ENCODE results near the gene TMEM209. TPM values are rescaled to one million over a fixed set of nuclear protein-coding genes. Genes with fewer than 3 reads are reported as not detected.

TMEM209 gene
- total and polyA plus RNA-seq, 3 experiments from 2014 or later, result 43.1 to 55.7 (median 52.1) TPM

DNA sequence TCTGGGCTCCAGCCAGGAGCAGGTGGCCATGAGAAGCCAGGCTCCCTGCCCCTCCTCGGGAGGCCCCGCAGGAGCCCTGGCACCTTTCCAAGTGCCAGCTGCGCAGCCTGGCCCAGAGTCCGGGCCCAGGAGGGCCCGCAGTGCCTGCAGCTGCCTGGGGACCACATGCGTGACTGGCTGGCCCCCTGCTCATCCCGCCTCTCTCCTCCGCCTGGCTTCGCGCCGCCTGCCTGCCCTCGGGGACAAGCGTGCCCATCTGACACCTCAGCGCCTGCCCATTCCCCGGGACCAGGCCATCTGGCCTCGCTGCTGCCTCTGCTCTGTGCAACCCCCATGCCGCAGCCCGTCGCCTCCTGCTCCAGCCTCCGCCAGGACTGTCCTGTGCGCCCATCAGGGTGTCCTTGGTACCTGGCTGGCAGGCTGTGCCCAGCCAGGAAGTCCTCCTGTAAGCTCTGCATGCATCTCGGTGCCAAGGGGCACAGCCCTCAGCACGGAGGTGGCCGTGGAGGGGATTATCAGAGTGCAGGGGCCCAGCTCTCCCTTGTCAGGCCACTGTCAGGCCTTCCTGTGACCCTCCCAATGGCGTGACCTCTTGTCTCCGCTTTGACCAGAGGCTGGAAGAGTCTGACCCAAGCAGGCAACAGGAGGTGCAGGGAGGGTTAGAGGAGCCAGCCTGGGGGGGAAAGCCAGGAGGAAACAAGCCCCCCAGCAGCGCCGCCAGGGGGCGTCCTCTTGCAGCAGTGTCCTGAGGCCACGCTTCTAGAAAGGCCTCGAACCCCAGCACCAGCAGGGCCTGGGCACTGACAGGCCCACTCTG, 50.5 kb downstream of the TMEM209 start:
- ChIA-PET POLR2A (interaction anchor here (0.5 kb wide), 1 partner anchor 9 kb away, joined by 4 read pairs; no protein-coding TSS in a partner anchor), CTCF (no interaction called here)
- H3K4me1 Mint-ChIP-seq, result no peaks in the 10 kb centered on the region
- Histone ChIP-seq H3K4me3 (ENCODE audit: low read length) (no peak overlapping the region), H3K27ac (ENCODE audit: low read depth, low read length) (no peak overlapping the region), H3K4me1 (ENCODE audit: insufficient read depth, low read length) (peaks cover 6% of the 10 kb centered on the region), H3K9me3 (ENCODE audit: low read length) (peaks cover 6% of the 10 kb centered on the region), H3K36me3 (ENCODE audit: insufficient read depth, low read length) (no peaks in the 10 kb centered on the region), H3K27me3 (ENCODE audit: insufficient read depth, low read length, poor library complexity, severe bottlenecking) (no peaks in the 10 kb centered on the region)
- H3K4me3 Mint-ChIP-seq, result peak overlapping the region in 1 of 7 donors; percentile 72
- peaks cover 9 to 20% (median 10%) of the 10 kb centered on the region in 3 donors for H3K36me3 Mint-ChIP-seq
- H3K9me3 Mint-ChIP-seq, result peaks cover 0 to 16% (median 12%) of the 10 kb centered on the region in 5 donors
- H3K27ac Mint-ChIP-seq, result no peak overlapping the region
- H3K27me3 Mint-ChIP-seq, result peaks cover 0 to 3% of the 10 kb centered on the region in 2 donors
- DNase-seq, result no peak

DNA sequence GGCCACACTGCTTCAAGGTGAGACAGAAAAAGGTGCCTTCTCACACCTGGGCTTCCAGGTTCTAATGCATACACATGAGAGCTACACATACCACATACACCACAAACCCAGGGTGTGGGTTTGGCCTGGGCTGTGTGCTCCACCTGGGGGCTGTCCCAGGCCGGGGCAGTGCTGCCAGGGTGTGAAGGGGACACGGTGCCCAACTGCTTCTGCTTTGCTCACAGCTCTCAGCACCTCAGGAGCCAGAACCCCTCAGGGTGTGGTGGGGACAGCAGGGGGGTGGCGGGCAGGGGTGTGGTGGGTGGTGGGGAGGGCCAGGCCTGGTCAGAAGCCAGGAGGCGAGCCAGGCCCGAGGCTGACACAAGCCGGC, 51.1 kb downstream of the TMEM209 start:
- ChIA-PET CTCF (no interaction called here), POLR2A (no interaction called here)
- peaks cover 6% of the 10 kb centered on the region for H3K9me3 ChIP-seq (ENCODE audit: low read length)

DNA sequence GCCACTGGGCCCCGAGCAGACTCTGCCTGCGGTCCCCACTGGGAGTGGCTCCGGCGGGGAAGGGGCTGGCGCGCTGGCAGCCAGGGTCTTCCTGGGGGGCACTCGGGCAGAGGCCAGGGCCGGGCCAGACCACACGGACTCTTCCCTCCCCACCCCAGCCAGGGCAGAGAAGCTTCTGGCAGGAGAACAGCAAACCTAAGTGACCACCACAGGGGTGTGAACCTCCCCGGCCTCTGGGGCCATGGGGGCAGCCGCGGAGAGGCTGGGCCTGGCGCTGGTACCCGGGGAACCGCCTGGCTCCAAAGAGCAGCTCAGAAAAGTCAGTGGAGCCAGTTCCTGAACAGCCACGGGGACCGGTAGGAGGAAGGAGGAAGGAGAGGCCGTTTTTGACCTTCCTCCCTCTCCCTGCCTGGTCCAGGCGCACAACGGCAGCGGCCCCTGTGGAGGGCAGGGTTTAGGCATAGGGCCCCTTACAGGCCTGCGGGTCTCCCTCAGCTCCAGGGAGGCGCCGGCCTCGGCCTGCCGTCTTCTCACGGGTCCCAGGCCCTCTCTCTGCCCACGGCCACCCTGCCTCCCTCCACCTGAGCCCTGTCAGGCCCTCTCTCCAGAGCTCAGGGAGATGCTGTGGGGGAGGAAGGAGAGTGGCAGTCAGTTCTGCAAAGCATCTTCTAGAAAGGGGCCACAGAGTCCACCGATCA, 51.8 kb downstream of the TMEM209 start:
- Mint-ChIP-seq H3K9me3 (peaks cover 0 to 16% (median 12%) of the 10 kb centered on the region in 5 donors), H3K4me3 (no peak overlapping the region)

More for the DNA sequence above, 51.1 kb downstream of the TMEM209 start:
- no peak overlapping the region for H3K27ac Mint-ChIP-seq
- H3K4me3 Mint-ChIP-seq, result no peak overlapping the region
- no peak for DNase-seq
- H3K36me3 ChIP-seq (ENCODE audit: insufficient read depth, low read length), result no peaks in the 10 kb centered on the region
- peaks cover 6 to 14% (median 9%) of the 10 kb centered on the region in 3 donors for H3K36me3 Mint-ChIP-seq
- peaks cover 0 to 16% (median 12%) of the 10 kb centered on the region in 5 donors for H3K9me3 Mint-ChIP-seq
- H3K4me1 Mint-ChIP-seq, result no peaks in the 10 kb centered on the region
- no peak overlapping the region for H3K27ac ChIP-seq (ENCODE audit: low read depth, low read length)
- H3K27me3 Mint-ChIP-seq, result peaks cover 0 to 3% of the 10 kb centered on the region in 2 donors
- peaks cover 6% of the 10 kb centered on the region for H3K4me1 ChIP-seq (ENCODE audit: insufficient read depth, low read length)
- H3K27me3 ChIP-seq (ENCODE audit: insufficient read depth, low read length, poor library complexity, severe bottlenecking), result no peaks in the 10 kb centered on the region
- no peak overlapping the region for H3K4me3 ChIP-seq (ENCODE audit: low read length)

DNA sequence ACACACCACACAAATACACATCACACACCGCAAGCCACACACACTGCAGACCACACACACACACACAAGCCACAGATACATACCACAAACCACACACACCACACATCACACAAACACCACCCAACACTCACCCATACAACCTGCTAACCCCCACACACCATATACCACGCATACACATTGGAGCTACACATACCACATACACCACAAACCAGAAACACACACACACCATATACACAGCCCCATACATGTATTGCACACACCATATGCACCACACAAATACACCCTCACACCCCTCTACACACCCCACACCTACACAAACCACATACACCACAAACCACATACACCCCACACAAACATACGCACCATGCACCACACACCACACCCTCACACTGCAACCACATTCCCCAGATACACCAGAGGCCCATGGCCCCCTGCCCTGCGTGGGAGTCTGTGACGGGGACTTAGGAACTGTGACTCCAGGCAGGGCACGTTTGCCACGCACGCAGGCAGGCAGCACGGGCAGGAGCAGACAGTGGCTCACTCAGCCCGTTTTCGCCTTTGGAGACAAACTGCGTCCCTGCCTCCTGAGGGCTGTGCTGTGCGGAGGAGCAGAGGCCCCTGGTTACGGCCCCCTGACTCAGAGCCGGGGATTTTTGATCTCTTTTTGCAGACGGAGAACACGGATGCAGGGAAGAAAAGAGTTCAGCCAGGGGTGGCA, 52.6 kb downstream of the TMEM209 start:
- Mint-ChIP-seq H3K27me3 (peaks cover 0 to 3% of the 10 kb centered on the region in 2 donors), H3K4me1 (no peaks in the 10 kb centered on the region), H3K4me3 (no peak overlapping the region), H3K27ac (no peak overlapping the region), H3K36me3 (peaks cover 1 to 5% (median 2%) of the 10 kb centered on the region in 3 donors), H3K9me3 (peaks cover 0 to 11% (median 7%) of the 10 kb centered on the region in 5 donors)
- Histone ChIP-seq H3K27ac (ENCODE audit: low read depth, low read length) (no peak overlapping the region), H3K36me3 (ENCODE audit: insufficient read depth, low read length) (no peaks in the 10 kb centered on the region), H3K9me3 (ENCODE audit: low read length) (peaks cover 6% of the 10 kb centered on the region), H3K27me3 (ENCODE audit: insufficient read depth, low read length, poor library complexity, severe bottlenecking) (no peaks in the 10 kb centered on the region), H3K4me3 (ENCODE audit: low read length) (no peak overlapping the region), H3K4me1 (ENCODE audit: insufficient read depth, low read length) (peaks cover 6% of the 10 kb centered on the region)
- ChIA-PET POLR2A (no interaction called here), CTCF (no interaction called here)
- DNase-seq, result peak in 2 of 5 donors; percentile 7 to 50

More for the DNA sequence above, 51.8 kb downstream of the TMEM209 start:
- H3K36me3 Mint-ChIP-seq, result peaks cover 1 to 9% (median 4%) of the 10 kb centered on the region in 3 donors
- H3K4me1 Mint-ChIP-seq, result no peaks in the 10 kb centered on the region
- peaks cover 0 to 3% of the 10 kb centered on the region in 2 donors for H3K27me3 Mint-ChIP-seq
- no peaks in the 10 kb centered on the region for H3K27me3 ChIP-seq (ENCODE audit: insufficient read depth, low read length, poor library complexity, severe bottlenecking)
- no peak overlapping the region for H3K4me3 ChIP-seq (ENCODE audit: low read length)
- H3K9me3 ChIP-seq (ENCODE audit: low read length), result peaks cover 6% of the 10 kb centered on the region
- H3K27ac ChIP-seq (ENCODE audit: low read depth, low read length), result no peak overlapping the region
- ChIA-PET CTCF (no interaction called here), POLR2A (no interaction called here)
- H3K27ac Mint-ChIP-seq, result no peak overlapping the region
- H3K36me3 ChIP-seq (ENCODE audit: insufficient read depth, low read length), result no peaks in the 10 kb centered on the region
- no peak for DNase-seq
- H3K4me1 ChIP-seq (ENCODE audit: insufficient read depth, low read length), result peaks cover 6% of the 10 kb centered on the region

DNA sequence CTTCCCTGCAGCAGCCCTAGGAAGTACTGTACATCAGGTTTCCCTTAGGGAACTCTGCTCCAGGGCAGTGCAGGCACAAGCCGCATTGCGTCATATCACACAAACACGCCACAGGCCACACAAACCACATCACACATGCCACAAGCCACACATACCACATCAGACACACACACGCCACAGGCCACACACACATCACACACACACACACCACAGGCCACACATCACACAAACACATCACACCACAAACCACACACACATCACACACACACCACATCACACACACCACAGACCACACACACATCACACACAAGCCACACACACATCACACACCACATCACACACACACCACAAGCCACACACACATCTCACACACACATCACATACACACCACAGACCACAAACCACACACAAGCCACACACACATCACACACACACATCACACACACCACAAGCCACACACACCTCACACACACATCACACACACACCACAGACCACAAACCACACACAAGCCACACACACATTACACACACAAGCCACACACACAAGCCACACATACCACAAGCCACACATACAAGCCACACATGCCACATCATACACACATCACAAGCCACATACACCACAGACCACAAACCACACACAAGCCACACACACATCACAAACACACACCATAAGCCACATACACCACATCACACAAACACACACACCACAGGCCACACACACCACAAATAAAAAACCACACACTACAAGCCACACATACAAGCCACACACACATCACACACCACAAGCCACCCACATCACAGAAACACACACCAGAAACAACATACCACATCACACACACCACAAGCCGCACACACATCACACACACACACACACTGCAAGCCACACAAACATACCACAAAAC, 53.4 kb downstream of the TMEM209 start:
- H3K4me3 Mint-ChIP-seq, result no peak overlapping the region
- ChIA-PET CTCF (no interaction called here), POLR2A (no interaction called here)

DNA sequence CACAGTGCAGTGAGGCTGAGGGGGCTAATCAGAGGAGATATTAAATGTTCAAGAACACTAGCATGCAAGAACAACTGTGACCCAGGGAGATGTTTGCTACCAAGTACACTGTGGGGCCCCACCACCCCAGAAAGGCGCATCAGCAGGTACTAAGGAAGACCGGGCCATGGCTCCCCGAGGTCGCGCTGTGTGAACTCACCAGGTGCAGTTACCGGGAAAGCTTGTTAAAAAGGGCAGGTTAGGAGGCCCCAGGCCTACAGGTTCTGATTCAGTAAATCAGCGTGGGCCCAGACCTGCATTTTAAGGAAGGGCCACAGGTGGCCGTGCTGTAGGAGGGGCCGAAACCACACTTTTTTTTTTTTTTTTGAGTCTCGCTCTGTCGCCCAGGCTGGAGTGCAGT, 54.6 kb downstream of the TMEM209 start:
- no peaks in the 10 kb centered on the region for H3K36me3 Mint-ChIP-seq
- H3K4me3 ChIP-seq (ENCODE audit: low read length), result no peak overlapping the region
- ChIA-PET POLR2A (interaction anchor here (0.7 kb wide), 1 partner anchor 55 kb away, joined by 3 read pairs; no protein-coding TSS in a partner anchor), CTCF (no interaction called here)
- peaks cover 0 to 3% (median 2%) of the 10 kb centered on the region in 3 donors for H3K4me1 Mint-ChIP-seq
- H3K27me3 Mint-ChIP-seq, result peaks cover 0 to 3% of the 10 kb centered on the region in 2 donors
- no peak overlapping the region for H3K27ac ChIP-seq (ENCODE audit: low read depth, low read length)
- H3K9me3 Mint-ChIP-seq, result peaks cover 0 to 2% (median 0%) of the 10 kb centered on the region in 5 donors
- H3K9me3 ChIP-seq (ENCODE audit: low read length), result peaks cover 6% of the 10 kb centered on the region
- no peak overlapping the region for H3K27ac Mint-ChIP-seq
- no peaks in the 10 kb centered on the region for H3K36me3 ChIP-seq (ENCODE audit: insufficient read depth, low read length)
- peaks cover 6% of the 10 kb centered on the region for H3K4me1 ChIP-seq (ENCODE audit: insufficient read depth, low read length)
- no peak overlapping the region for H3K4me3 Mint-ChIP-seq
- H3K27me3 ChIP-seq (ENCODE audit: insufficient read depth, low read length, poor library complexity, severe bottlenecking), result no peaks in the 10 kb centered on the region
- DNase-seq, result no peak

More for the DNA sequence above, 53.4 kb downstream of the TMEM209 start:
- no peaks in the 10 kb centered on the region for H3K4me1 Mint-ChIP-seq
- Histone ChIP-seq H3K27ac (ENCODE audit: low read depth, low read length) (no peak overlapping the region), H3K36me3 (ENCODE audit: insufficient read depth, low read length) (no peaks in the 10 kb centered on the region), H3K4me3 (ENCODE audit: low read length) (no peak overlapping the region), H3K4me1 (ENCODE audit: insufficient read depth, low read length) (peaks cover 6% of the 10 kb centered on the region), H3K27me3 (ENCODE audit: insufficient read depth, low read length, poor library complexity, severe bottlenecking) (no peaks in the 10 kb centered on the region), H3K9me3 (ENCODE audit: low read length) (peaks cover 6% of the 10 kb centered on the region)
- peaks cover 0 to 7% (median 3%) of the 10 kb centered on the region in 5 donors for H3K9me3 Mint-ChIP-seq
- peak; percentile 10 to 63 (median 48) for DNase-seq
- H3K27ac Mint-ChIP-seq, result no peak overlapping the region
- peaks cover 0 to 3% of the 10 kb centered on the region in 2 donors for H3K27me3 Mint-ChIP-seq
- no peaks in the 10 kb centered on the region for H3K36me3 Mint-ChIP-seq

DNA sequence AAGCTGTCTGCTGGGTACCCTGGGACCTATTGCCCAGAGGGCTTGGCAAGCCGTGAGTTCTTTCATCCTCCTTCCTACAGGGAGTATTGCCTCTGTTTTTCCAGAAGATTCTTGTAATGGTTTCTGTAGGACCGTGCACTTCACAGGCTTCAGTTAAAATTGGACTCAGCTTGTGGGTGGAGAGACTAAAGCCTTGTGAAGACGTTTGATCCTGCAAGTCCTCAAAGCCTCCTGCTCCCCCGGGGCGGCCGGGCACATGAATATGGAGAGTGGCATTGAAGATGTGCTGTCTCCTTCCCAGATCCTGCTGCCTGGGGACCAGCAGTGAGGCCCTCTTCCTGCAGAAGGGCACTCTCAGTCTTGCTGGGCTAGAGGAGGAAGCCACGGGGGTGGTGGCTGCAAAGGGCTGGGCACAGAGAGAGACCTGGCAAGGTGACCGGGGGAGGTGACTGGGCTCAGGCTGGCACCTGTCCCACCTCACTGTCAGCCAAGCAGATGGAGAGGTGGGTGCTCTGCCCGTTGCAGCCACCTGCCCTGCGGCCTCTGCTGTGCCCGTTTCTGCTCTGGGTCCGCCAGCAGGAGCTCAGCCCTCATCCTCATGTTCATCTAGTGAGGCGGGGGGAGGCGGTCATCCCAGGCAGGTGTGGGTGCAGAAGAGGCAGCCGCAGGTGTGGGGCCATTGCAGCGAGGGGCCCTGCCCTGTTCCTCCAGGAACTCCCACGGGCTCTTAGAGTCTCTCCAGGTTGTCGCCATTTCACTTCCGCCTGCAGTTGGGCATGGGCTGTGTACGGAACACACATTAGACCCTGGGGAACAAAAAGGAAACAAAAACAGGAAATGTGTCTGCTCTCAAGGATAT, 55.7 kb downstream of the TMEM209 start:
- Mint-ChIP-seq H3K27me3 (no peaks in the 10 kb centered on the region), H3K36me3 (no peaks in the 10 kb centered on the region), H3K4me3 (no peak overlapping the region), H3K9me3 (no peaks in the 10 kb centered on the region), H3K4me1 (peaks cover 0 to 4% (median 2%) of the 10 kb centered on the region in 3 donors), H3K27ac (no peak overlapping the region)
- no peaks in the 10 kb centered on the region for H3K27me3 ChIP-seq (ENCODE audit: insufficient read depth, low read length, poor library complexity, severe bottlenecking)
- H3K4me1 ChIP-seq (ENCODE audit: insufficient read depth, low read length), result peaks cover 6% of the 10 kb centered on the region
- no peak overlapping the region for H3K4me3 ChIP-seq (ENCODE audit: low read length)
- no peak overlapping the region for H3K27ac ChIP-seq (ENCODE audit: low read depth, low read length)
- no peaks in the 10 kb centered on the region for H3K36me3 ChIP-seq (ENCODE audit: insufficient read depth, low read length)
- peaks cover 6% of the 10 kb centered on the region for H3K9me3 ChIP-seq (ENCODE audit: low read length)
- no peak for DNase-seq
- ChIA-PET CTCF (no interaction called here), POLR2A (no interaction called here)
